B cell (primary cell): ENCODE measurements around the gene EPB41L2. TPM values are rescaled to one million over a fixed set of nuclear protein-coding genes. Genes with fewer than 3 reads are reported as not detected.

Source experiments
- ATAC-seq: fragments of 200-7000 bp; cut with Tn5 transposase; one replicate; pipeline ENCODE4 v1.10.0; 2021; ENCODE audit warnings: low read depth, mild to moderate bottlenecking, moderate number of reproducible peaks, moderate library complexity
- CTCF ChIA-PET: fragments of 350-600 bp; sonication (Branson Sonifier 250); formaldehyde crosslinking; loops from one replicate; lab custom pipeline; 2021; ENCODE audit warnings: antibody characterized with exemption, inconsistent platforms; lab: Charles Lee
- POLR2A ChIA-PET: fragments of 350-600 bp; sonication (Branson Sonifier 250); formaldehyde crosslinking; loops from one replicate; lab custom pipeline; 2021; ENCODE audit warnings: antibody characterized with exemption; lab: Charles Lee
- DNase-seq: peaks from one replicate; pipeline ENCODE4 v3.0.0; 2013
- H2AFZ ChIP-seq: 2 replicates; pipeline ENCODE4 v1.6.1; 2012; ENCODE audit warnings: mild to moderate bottlenecking, low read depth, low read length; ENCODE audit not compliant: insufficient read depth, poor library complexity, severe bottlenecking
- H3K27ac ChIP-seq, 2 donors: 1 replicate in 1 of 2; 2 replicates in 1 of 2; pipeline ENCODE4 v1.5.1; 2012 to 2013; ENCODE audit warnings: low read length in 2 of 2, mild to moderate bottlenecking in 2 of 2, moderate library complexity in 1 of 2
- H3K27me3 ChIP-seq, 4 experiments: fragments of 200-600 bp in 1 of 4; sonication (generic) in 1 of 4; replicated peaks in 1 of 4; 1 replicate in 2 of 4; 2 replicates in 2 of 4; pipeline versions ENCODE4 v1.6.1 to v1.7.0; 2013 to 2016; ENCODE audit warnings: low read length in 3 of 4, mild to moderate bottlenecking in 2 of 4, mixed read lengths in 1 of 4, moderate library complexity in 1 of 4; ENCODE audit not compliant: insufficient read depth in 4 of 4, control insufficient read depth in 3 of 4; ENCODE audit errors: control extremely low read depth in 1 of 4
- H3K36me3 ChIP-seq, 2 experiments: replicated peaks in 1 of 2; 1 replicate in 1 of 2; 2 replicates in 1 of 2; pipeline versions ENCODE4 v1.6.1 to v1.7.1; 2013; ENCODE audit warnings: low read length in 1 of 2; ENCODE audit not compliant: insufficient read depth in 2 of 2, control insufficient read depth in 1 of 2; ENCODE audit errors: control extremely low read depth in 1 of 2, extremely low read depth in 1 of 2
- H3K4me1 ChIP-seq, 2 donors: fragments of 200-600 bp in 1 of 2; sonication (generic) in 1 of 2; 1 replicate in 1 of 2; 2 replicates in 1 of 2; pipeline versions ENCODE4 v1.5.1 to v1.6.1; 2013 to 2017; ENCODE audit warnings: low read length in 2 of 2; ENCODE audit not compliant: control insufficient read depth in 2 of 2, insufficient read depth in 2 of 2
- H3K4me2 ChIP-seq: replicated peaks from 2 replicates; pipeline ENCODE3; 2012; ENCODE audit warnings: mild to moderate bottlenecking, low read depth, low read length; ENCODE audit not compliant: poor library complexity, severe bottlenecking
- H3K4me3 ChIP-seq, 5 experiments: fragments of 200-600 bp in 1 of 5; sonication (generic) in 1 of 5; 1 replicate in 3 of 5; 2 replicates in 2 of 5; pipeline versions ENCODE4 v1.5.1 to v1.7.0; 2011 to 2016; ENCODE audit warnings: low read length in 4 of 5, mild to moderate bottlenecking in 4 of 5, low read depth in 2 of 5, control low read depth in 1 of 5, moderate library complexity in 1 of 5; ENCODE audit not compliant: insufficient read depth in 1 of 5; ENCODE audit errors: control extremely low read depth in 1 of 5, extremely low read depth in 1 of 5
- H3K79me2 ChIP-seq: fragments of 200-600 bp; sonication (generic); one replicate; pipeline ENCODE4 v1.6.0; 2016; ENCODE audit warnings: low read length; ENCODE audit not compliant: control insufficient read depth, insufficient read depth
- H3K9ac ChIP-seq: fragments of 200-600 bp; sonication (generic); 2 replicates; pipeline ENCODE4 v1.6.1; 2017; ENCODE audit warnings: mild to moderate bottlenecking, low read length, moderate library complexity
- H3K9me3 ChIP-seq, 3 donors: one replicate each; pipeline versions ENCODE4 v1.6.1 to v1.7.1; 2013; ENCODE audit warnings: low read length in 2 of 3; ENCODE audit not compliant: control insufficient read depth in 2 of 3, insufficient read depth in 1 of 3; ENCODE audit errors: control extremely low read depth in 1 of 3
- H4K20me1 ChIP-seq: 2 replicates; pipeline ENCODE4 v1.6.0; 2012; ENCODE audit warnings: mild to moderate bottlenecking, low read length; ENCODE audit not compliant: insufficient read depth, control insufficient read depth, poor library complexity, severe bottlenecking
- H3K27ac Mint-ChIP-seq: one replicate; pipeline ENCODE4 v1.8.0; 2021; ENCODE audit warnings: mixed read lengths
- H3K27me3 Mint-ChIP-seq: one replicate; pipeline ENCODE4 v1.8.0; 2021; ENCODE audit warnings: mixed read lengths
- H3K4me1 Mint-ChIP-seq: one replicate; pipeline ENCODE4 v1.8.0; 2021; ENCODE audit warnings: mixed read lengths
- H3K4me3 Mint-ChIP-seq: one replicate; pipeline ENCODE4 v1.8.0; 2021; ENCODE audit warnings: mixed read lengths
- H3K9me3 Mint-ChIP-seq: one replicate; pipeline ENCODE4 v1.8.0; 2022; ENCODE audit warnings: mixed read lengths; ENCODE audit not compliant: insufficient read depth
- CTCF ChIP-seq: fragments of 200-600 bp; IDR thresholded peaks from one replicate; pipeline ENCODE4 v1.8.0; 2022; ENCODE audit warnings: antibody characterized with exemption, mild to moderate bottlenecking
- EZH2 ChIP-seq: IDR thresholded peaks from 2 replicates; pipeline ENCODE4 v1.6.1; 2012; ENCODE audit warnings: borderline replicate concordance, low read depth, mild to moderate bottlenecking, moderate library complexity, low read length; ENCODE audit not compliant: insufficient read depth, poor library complexity, severe bottlenecking
- WGBS: methylation state at CpG from one replicate; pipeline ENCODE4 v1.1.5; 2013; ENCODE audit warnings: missing lambda C conversion rate; ENCODE audit not compliant: insufficient coverage; 5-methylcytosine and 5-hydroxymethylcytosine counted together
- intact Hi-C: fragments of 100-400 bp; cut with micrococcal nuclease; formaldehyde crosslinking; loops from one replicate; pipeline ENCODE4 v1.10.0; 2022
- polyA plus RNA-seq: library from polyadenylated mRNA; depleted of rRNA; stranded (reverse); fragments of >200 nt; gene quantifications from 2 replicates; pipeline ENCODE4 v1.2.3, GENCODE V29; 2012
- total RNA-seq, 2 donors: library from RNA; stranded (reverse); fragments of 120-200 nt in 1 of 2; gene quantifications; 1 replicate in 1 of 2; 2 replicates in 1 of 2; pipeline versions ENCODE4 v1.2.3 to v1.2.4, GENCODE V29; 2013 to 2022

Gene EPB41L2
- total and polyA plus RNA-seq, 2 donors (not counting 1 experiment from before 2014, with no cell fraction given), result 17.8 to 61.0 TPM

- Histone ChIP-seq H3K27me3 (no peaks in the 10 kb centered on the region), H3K4me2 (no peak overlapping the region), H2AFZ (no peak overlapping the region), H3K36me3 (no peaks in the 10 kb centered on the region), H3K27ac (no peak overlapping the region), H3K4me1 (no peaks in the 10 kb centered on the region), H3K79me2 (peaks cover 51% of the 10 kb centered on the region), H4K20me1 (peaks cover 9% of the 10 kb centered on the region), H3K9ac (no peak overlapping the region), H3K9me3 (peaks cover 0 to 8% (median 0%) of the 10 kb centered on the region in 3 donors), H3K4me3 (no peak overlapping the region)
- Mint-ChIP-seq H3K27me3 (no peaks in the 10 kb centered on the region), H3K4me1 (peaks cover 22% of the 10 kb centered on the region), H3K4me3 (no peak overlapping the region), H3K27ac (no peak overlapping the region), H3K9me3 (peaks cover 2% of the 10 kb centered on the region)
- ChIA-PET CTCF (no interaction called here), POLR2A (no interaction called here)
- intact Hi-C loops, result no loop called here
- TF ChIP-seq CTCF (no peak), EZH2 (no peak)
- WGBS, result no CpG with 5 or more reads among the region's 1 CpG
- no peak for ATAC-seq
- DNase-seq, result no peak
These were observed 66.4 kb downstream of the EPB41L2 start for GRCh38 chr6:130996635-130997034.

GRCh38 chr6:130995783-130996447 is 67.1 kb downstream of the EPB41L2 start:
- WGBS, result no CpG with 5 or more reads among the region's 2 CpGs
- no peak overlapping the region for H3K4me3 Mint-ChIP-seq
- H3K9ac ChIP-seq, result no peak overlapping the region
- TF ChIP-seq CTCF, result no peak
- TF ChIP-seq EZH2, result no peak
- H3K27ac ChIP-seq, result no peak overlapping the region
- no peaks in the 10 kb centered on the region for H3K4me1 ChIP-seq
- peaks cover 2% of the 10 kb centered on the region for H3K9me3 Mint-ChIP-seq
- DNase-seq, result no peak
- H3K27me3 Mint-ChIP-seq, result no peaks in the 10 kb centered on the region
- no peak overlapping the region for H3K27ac Mint-ChIP-seq
- H2AFZ ChIP-seq, result no peak overlapping the region
- peaks cover 16% of the 10 kb centered on the region for H3K4me1 Mint-ChIP-seq
- intact Hi-C loops, result no loop called here
- no peaks in the 10 kb centered on the region for H3K36me3 ChIP-seq
- no peaks in the 10 kb centered on the region for H3K27me3 ChIP-seq
- ChIA-PET CTCF (no interaction called here), POLR2A (no interaction called here)
- H3K4me2 ChIP-seq, result no peak overlapping the region
- ATAC-seq, result no peak
- peaks cover 50% of the 10 kb centered on the region for H3K79me2 ChIP-seq
- H3K4me3 ChIP-seq, result no peak overlapping the region
- peaks cover 9% of the 10 kb centered on the region for H4K20me1 ChIP-seq
- H3K9me3 ChIP-seq, result peaks cover 0 to 8% (median 0%) of the 10 kb centered on the region in 3 donors
